Choroid plexus epithelial cell (primary cell): ENCODE results near the gene SURF2.

Experiments used
- DNase-seq: peaks from one replicate; pipeline ENCODE4 v3.0.0-alpha.2; 2010; ENCODE audit warnings: low read depth
- H3K4me3 ChIP-seq: 2 replicates; pipeline ENCODE4 v1.5.1; 2011; ENCODE audit warnings: low read depth, mild to moderate bottlenecking, control low read depth, low read length, moderate library complexity
- TF ChIP-seq, protein P1 (sequence below): conservative IDR thresholded peaks from 2 replicates; pipeline ENCODE4 v1.5.1; 2011; ENCODE audit warnings: low read depth, mild to moderate bottlenecking, control low read depth, inconsistent platforms, low read length, moderate library complexity

The SURF2 gene

DNA sequence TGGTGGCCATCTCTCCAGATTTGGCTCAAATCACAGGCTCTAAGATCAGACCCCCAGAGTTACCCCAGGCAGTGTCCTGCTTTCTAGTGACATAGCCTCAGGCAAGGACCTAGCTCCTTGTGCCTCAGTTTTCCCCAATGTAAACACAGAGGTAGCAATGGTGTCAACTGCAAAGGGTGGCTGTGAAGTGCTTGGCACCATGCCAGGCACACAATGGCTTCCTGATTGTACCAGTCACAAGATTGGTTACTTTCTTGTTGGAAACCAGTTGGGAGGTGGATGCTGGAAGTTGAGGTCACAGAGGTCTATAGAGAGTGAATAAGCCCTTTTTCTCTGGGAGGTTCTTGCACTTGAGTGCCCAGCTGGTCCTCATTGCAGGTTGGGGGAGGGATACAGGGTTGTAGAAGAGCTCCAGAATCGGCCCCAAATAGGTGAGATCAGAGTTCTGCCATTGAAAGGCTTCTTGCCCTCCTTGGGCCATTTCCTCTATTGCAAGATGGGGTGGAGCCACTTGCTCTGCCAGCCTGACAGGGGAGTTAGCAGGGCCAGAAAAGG, 22.1 kb downstream of the SURF2 start:
- DNase-seq = no peak
- H3K4me3 ChIP-seq = no peak overlapping the region
- TF ChIP-seq, protein P1, sequence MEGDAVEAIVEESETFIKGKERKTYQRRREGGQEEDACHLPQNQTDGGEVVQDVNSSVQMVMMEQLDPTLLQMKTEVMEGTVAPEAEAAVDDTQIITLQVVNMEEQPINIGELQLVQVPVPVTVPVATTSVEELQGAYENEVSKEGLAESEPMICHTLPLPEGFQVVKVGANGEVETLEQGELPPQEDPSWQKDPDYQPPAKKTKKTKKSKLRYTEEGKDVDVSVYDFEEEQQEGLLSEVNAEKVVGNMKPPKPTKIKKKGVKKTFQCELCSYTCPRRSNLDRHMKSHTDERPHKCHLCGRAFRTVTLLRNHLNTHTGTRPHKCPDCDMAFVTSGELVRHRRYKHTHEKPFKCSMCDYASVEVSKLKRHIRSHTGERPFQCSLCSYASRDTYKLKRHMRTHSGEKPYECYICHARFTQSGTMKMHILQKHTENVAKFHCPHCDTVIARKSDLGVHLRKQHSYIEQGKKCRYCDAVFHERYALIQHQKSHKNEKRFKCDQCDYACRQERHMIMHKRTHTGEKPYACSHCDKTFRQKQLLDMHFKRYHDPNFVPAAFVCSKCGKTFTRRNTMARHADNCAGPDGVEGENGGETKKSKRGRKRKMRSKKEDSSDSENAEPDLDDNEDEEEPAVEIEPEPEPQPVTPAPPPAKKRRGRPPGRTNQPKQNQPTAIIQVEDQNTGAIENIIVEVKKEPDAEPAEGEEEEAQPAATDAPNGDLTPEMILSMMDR = no peak

DNA sequence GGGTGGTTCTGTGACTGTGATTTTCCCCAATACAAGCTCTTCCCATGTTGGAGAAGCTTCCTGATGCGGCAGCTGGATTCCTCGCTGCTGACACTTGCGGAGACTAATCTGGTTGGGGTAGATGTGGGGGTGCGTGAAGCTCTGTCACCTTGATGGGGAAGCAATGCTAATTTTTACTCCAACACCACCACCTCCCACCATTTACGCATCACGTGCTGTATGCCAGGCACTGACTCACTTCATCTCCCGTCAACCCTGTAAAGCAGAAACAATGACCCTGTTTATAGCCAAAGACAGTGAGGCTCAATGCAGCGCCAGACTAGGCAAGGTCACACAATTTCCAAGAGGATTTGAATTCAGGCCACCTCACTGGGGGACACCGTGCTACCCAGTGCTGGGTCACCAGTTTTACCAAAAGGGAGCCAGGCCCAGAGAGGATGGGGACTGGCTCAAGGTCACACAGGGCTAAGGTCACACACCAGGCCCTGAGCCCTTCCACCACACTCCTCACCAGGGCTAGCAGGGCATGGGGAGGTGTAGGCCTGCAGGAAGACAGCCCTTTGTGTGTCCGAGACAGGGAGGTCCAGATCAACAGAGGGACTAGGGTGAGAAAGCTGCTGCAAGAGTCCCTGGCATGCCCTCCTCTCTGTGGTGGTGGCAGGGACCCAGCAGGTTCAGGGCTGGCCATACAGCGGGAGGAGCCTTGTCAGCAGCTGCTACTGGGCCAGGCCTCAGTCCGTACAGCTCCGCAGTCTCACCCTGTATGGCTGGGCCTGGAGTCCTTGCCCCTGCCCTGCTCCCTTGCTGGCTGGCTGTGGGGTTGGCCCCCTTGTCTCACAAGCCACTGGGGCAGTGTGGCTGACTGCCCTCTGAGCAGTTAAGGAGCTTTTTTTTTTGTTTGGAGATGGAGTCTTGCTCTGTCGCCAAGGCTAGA, 23.1 kb downstream of the SURF2 start:
- TF ChIP-seq, protein P1 = no peak
- DNase-seq = no peak
- H3K4me3 ChIP-seq = no peak overlapping the region

DNA sequence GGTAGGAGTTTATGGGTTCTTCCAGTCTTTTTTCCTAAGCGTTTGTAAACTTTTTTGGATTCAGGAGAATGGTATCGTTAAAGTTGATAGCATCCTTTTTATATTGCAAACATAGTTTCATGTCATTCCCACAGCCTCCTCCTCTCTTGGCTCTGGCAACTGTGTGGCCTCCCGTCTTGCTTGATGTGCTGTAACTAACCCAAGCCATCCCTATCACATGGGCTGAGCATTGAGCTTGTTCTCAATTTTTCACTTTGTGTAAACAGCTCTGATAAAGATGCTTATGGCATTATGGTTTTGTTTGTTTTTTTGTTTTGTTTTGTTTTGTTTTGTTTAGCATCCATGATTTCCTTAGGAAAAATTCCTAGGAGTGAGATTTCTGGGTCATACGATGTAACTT, 24.4 kb downstream of the SURF2 start:
- TF ChIP-seq, protein P1 = no peak
- no peak for DNase-seq

DNA sequence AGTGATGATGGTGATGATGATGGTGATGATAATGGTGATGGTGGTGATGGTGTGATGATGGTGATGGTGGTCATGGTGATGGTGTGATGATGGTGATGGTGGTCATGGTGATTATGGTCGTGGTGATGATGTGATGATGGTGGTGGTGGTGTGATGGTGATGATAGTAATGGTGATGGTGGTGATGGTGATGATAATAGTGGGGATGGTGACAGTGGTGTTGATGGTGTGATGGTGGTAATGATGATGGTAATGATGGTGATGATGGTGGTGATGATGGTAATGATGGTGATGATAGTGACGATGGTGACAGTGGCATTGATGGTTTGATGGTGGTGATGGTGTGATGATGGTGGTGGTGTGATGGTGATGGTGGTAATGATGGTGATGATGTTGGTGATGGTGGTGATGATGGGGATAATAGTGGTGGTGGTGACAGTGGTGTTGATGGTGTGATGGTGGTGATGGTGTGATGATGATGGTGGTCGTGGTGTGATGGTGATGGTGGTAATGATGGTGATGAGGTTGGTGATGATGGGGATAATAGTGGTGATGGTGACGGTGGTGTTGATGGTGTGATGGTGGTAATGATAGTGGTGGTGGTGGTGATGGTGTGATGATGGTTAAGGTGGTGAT, 26.3 kb downstream of the SURF2 start:
- DNase-seq = no peak
- H3K4me3 ChIP-seq = no peak overlapping the region
- TF ChIP-seq, protein P1 = no peak

More for the DNA sequence above, 24.4 kb downstream of the SURF2 start:
- H3K4me3 ChIP-seq = no peak overlapping the region

DNA sequence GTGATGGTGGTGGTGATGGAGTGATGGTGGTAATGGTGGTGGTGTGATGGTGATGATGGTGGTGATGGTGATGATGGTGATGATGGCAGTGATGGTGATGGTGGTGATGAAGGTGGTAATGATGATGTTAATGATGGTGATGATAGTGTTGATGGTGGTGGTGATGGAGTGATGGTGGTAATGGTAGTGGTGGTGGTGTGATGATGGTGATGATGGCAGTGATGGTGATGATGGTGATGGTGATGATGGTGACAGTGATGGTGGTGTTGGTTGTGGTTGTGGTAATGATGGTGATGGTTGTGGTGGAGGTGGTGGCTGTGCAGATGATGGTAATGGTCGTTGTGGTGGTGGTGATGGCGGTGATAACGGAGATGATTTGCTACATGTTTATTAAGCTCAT, 27.1 kb downstream of the SURF2 start:
- TF ChIP-seq, protein P1 = no peak
- DNase-seq = no peak
- H3K4me3 ChIP-seq = no peak overlapping the region

DNA sequence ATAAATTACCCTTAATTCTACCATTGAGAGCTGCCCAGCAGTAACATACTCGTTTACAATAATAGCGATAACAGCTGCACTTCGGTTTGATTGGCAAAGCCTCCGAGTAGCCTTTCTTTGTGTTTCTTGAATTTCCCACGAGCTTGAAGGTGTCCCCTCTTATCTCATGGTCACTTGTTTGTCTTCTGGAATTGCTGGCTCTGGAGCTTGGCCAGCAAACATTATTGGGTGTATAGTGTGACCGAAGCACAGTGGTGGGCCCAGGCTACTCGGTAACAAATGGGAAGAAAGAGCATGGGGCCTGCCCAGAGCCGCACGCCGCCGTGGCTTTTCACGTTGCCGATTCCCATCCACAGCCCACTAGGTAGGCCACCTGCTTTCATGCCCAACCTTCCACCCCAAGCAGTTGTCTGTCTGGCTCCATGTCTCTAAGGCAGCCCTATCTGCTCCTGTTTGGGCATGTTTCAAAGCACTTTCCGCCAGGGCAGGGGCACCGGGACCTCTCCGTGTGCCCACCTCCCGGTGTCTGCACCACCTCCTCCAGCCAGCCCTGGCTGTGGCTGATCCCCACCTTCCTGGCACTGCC, 28.5 kb downstream of the SURF2 start:
- no peak for DNase-seq

More for the DNA sequence above, 28.5 kb downstream of the SURF2 start:
- no peak overlapping the region for H3K4me3 ChIP-seq
- TF ChIP-seq, protein P1 = no peak
